Measurements from ENCODE around the gene ASCC3.

GRCh38 chr6:100880149-100880852 lies 828 bp downstream of the ASCC3 start:
- TF ChIP-seq CTCF (IDR thresholded peaks at IDR 0.05), result no peak
- TF ChIP-seq POLR2A (IDR thresholded peaks at IDR 0.05), result no peak

All from adrenal gland (tissue), 5 donors.